Smooth muscle cell of trachea (primary cell): ENCODE results near the gene KIF20A. TPM values are rescaled to one million over a fixed set of nuclear protein-coding genes. Genes with fewer than 3 reads are reported as not detected.

Experiments
- total RNA-seq: library from RNA; depleted of rRNA; stranded (reverse); fragments of >200 nt; gene quantifications from 2 replicates; pipeline ENCODE4 v1.2.1, GENCODE V29; 2014

KIF20A gene
- 12.2 and 108 TPM in 2 replicates for total RNA-seq

GRCh38 chr5:138178516-138179276 lies at the start of gene KIF20A, which contains the start of gene BRD8:
TSS of gene KIF20A (plus strand) at chr5:138179112. CDS start at chr5:138179681, 569 bp downstream.
TSS of gene BRD8 (minus strand) at chr5:138178630. CDS start at chr5:138178614, 16 bp downstream.

GRCh38 chr5:138138949-138139780 lies 39.7 kb upstream of the KIF20A start, which contains the start of gene NME5:
TSS of gene NME5 (minus strand) at chr5:138139428. CDS start at chr5:138138780, 648 bp downstream.

GRCh38 chr5:138213161-138214029 lies 34.5 kb downstream of the KIF20A start, which contains the start of gene CDC23:
TSS of gene CDC23 (minus strand) at chr5:138213323. CDS start at chr5:138213312, 11 bp downstream.

Other genes with a start within 250 kb of the KIF20A start
- 20.2 and 33.5 TPM in 2 replicates for gene FAM13B, start 146.0 kb upstream of the KIF20A start, total RNA-seq
- not detected in 2 replicates for gene WNT8A, start 95.1 kb upstream of the KIF20A start, total RNA-seq
- gene NME5, start 39.7 kb upstream of the KIF20A start, total RNA-seq, result 2.6 and 2.8 TPM in 2 replicates
- gene BRD8, start 482 bp upstream of the KIF20A start, total RNA-seq, result 35.7 and 60.1 TPM in 2 replicates
- gene CDC23, start 34.2 kb downstream of the KIF20A start, total RNA-seq, result 23.8 and 25.0 TPM in 2 replicates
- gene GFRA3, start 95.5 kb downstream of the KIF20A start, total RNA-seq, result not detected in 2 replicates
- gene CDC25C, start 152.7 kb downstream of the KIF20A start, total RNA-seq, result 0.66 and 13.7 TPM in 2 replicates
- gene FAM53C, start 159.2 kb downstream of the KIF20A start, total RNA-seq, result 30.4 and 50.3 TPM in 2 replicates
- 43.2 and 55.0 TPM in 2 replicates for gene KDM3B, start 173.6 kb downstream of the KIF20A start, total RNA-seq